PC-9 (cell line): ENCODE data around the gene SLX4IP.

Source experiments
- EZH2 ChIP-seq: fragments of 200-600 bp; sonication (generic); IDR thresholded peaks from 2 replicates; pipeline ENCODE4 v1.8.0; 2017; ENCODE audit warnings: antibody characterized with exemption, low read depth
- TF ChIP-seq, protein P1 (sequence below): fragments of 200-600 bp; sonication (generic); conservative IDR thresholded peaks from 2 replicates; pipeline ENCODE4 v1.6.1; 2017; ENCODE audit warnings: mixed run types, antibody characterized with exemption, mild to moderate bottlenecking, moderate library complexity

- TF ChIP-seq, protein P1, sequence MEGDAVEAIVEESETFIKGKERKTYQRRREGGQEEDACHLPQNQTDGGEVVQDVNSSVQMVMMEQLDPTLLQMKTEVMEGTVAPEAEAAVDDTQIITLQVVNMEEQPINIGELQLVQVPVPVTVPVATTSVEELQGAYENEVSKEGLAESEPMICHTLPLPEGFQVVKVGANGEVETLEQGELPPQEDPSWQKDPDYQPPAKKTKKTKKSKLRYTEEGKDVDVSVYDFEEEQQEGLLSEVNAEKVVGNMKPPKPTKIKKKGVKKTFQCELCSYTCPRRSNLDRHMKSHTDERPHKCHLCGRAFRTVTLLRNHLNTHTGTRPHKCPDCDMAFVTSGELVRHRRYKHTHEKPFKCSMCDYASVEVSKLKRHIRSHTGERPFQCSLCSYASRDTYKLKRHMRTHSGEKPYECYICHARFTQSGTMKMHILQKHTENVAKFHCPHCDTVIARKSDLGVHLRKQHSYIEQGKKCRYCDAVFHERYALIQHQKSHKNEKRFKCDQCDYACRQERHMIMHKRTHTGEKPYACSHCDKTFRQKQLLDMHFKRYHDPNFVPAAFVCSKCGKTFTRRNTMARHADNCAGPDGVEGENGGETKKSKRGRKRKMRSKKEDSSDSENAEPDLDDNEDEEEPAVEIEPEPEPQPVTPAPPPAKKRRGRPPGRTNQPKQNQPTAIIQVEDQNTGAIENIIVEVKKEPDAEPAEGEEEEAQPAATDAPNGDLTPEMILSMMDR, result no peak
- TF ChIP-seq EZH2, result no peak
Observed at GRCh38 chr20:10527781-10528180, 92.7 kb downstream of the SLX4IP start.
